HG02852 (cell line): Measurements from ENCODE around the gene TMEFF2.

Experiments used
- ATAC-seq: cut with Tn5 transposase; IDR thresholded peaks from one replicate; pipeline ENCODE4 v1.9.1; 2021; ENCODE audit warnings: mild to moderate bottlenecking, moderate library complexity; ENCODE audit not compliant: unreplicated experiment

The TMEFF2 gene

GRCh38 chr2:192184349-192184748, 10.4 kb downstream of the TMEFF2 start:
- ATAC-seq, result no peak

GRCh38 chr2:192183296-192183695, 11.4 kb downstream of the TMEFF2 start:
- ATAC-seq, result no peak

- ATAC-seq, result no peak
Measured at GRCh38 chr2:192166946-192167345, 27.8 kb downstream of the TMEFF2 start.

- ATAC-seq, result no peak
Measured at GRCh38 chr2:192165842-192166241, 28.9 kb downstream of the TMEFF2 start.

GRCh38 chr2:192162392-192163042, 32.2 kb downstream of the TMEFF2 start:
- ATAC-seq, result no peak

GRCh38 chr2:192161656-192162290, 33.0 kb downstream of the TMEFF2 start:
- no peak for ATAC-seq

GRCh38 chr2:192159736-192160135, 35.0 kb downstream of the TMEFF2 start:
- ATAC-seq, result no peak

- no peak for ATAC-seq
Measured at GRCh38 chr2:192159208-192159607, 35.5 kb downstream of the TMEFF2 start.

GRCh38 chr2:192157776-192158175, 37.0 kb downstream of the TMEFF2 start:
- ATAC-seq, result no peak

GRCh38 chr2:192155511-192156118, 39.1 kb downstream of the TMEFF2 start:
- no peak for ATAC-seq

- ATAC-seq, result no peak
Measured at GRCh38 chr2:192153561-192153960, 41.2 kb downstream of the TMEFF2 start.

- ATAC-seq, result no peak
Measured at GRCh38 chr2:192151853-192152252, 42.9 kb downstream of the TMEFF2 start.

GRCh38 chr2:192150166-192150565, 44.6 kb downstream of the TMEFF2 start:
- no peak for ATAC-seq

- no peak for ATAC-seq
Measured at GRCh38 chr2:192148620-192149321, 46.0 kb downstream of the TMEFF2 start.

GRCh38 chr2:192148241-192148619, 46.5 kb downstream of the TMEFF2 start:
- ATAC-seq, result no peak

- ATAC-seq, result no peak
Measured at GRCh38 chr2:192146069-192147015, 48.4 kb downstream of the TMEFF2 start.

- no peak for ATAC-seq
Measured at GRCh38 chr2:192145496-192145895, 49.2 kb downstream of the TMEFF2 start.

GRCh38 chr2:192140236-192140839, 54.4 kb downstream of the TMEFF2 start:
- no peak for ATAC-seq

- ATAC-seq, result no peak
Measured at GRCh38 chr2:192139813-192140212, 54.9 kb downstream of the TMEFF2 start.

GRCh38 chr2:192137451-192137850, 57.3 kb downstream of the TMEFF2 start:
- no peak for ATAC-seq
